Measurements from ENCODE around the gene TMEM117.
"Not testable (repeated sequence)": the region's sequence is repeated elsewhere in the genome, so short reads cannot be mapped to it uniquely, and the experiment has no call there.

The TMEM117 gene

GRCh38 chr12:44026926-44027325 lies 191.0 kb downstream of the TMEM117 start:
- H4K91ac ChIP-seq (ENCODE audit: low read depth, low read length); H3K27ac ChIP-seq (ENCODE audit: low read depth, low read length); H3K4me3 ChIP-seq (ENCODE audit: low read depth, low read length); H3K9ac ChIP-seq (ENCODE audit: low read length); H3K18ac ChIP-seq (ENCODE audit: low read length); H3K4me2 ChIP-seq (ENCODE audit: low read length); H4K8ac ChIP-seq (ENCODE audit: low read depth, low read length); H4K12ac ChIP-seq (ENCODE audit: low read depth, low read length); H3K36me3 ChIP-seq (ENCODE audit: control insufficient read depth in 1 of 2, insufficient read depth in 2 of 2, low read length in 2 of 2); H2BK12ac ChIP-seq (ENCODE audit: low read length); H3K23ac ChIP-seq (ENCODE audit: low read length); H3K9me3 ChIP-seq (ENCODE audit: insufficient read depth, low read depth, low read length); H3K79me2 ChIP-seq (ENCODE audit: control insufficient read depth, insufficient read depth, low read length, poor library complexity); H2AK5ac ChIP-seq (ENCODE audit: low read length); H2BK120ac ChIP-seq (ENCODE audit: insufficient read depth, low read length, poor library complexity); H2AFZ ChIP-seq (ENCODE audit: insufficient read depth, low read length, poor library complexity); H3K4ac ChIP-seq (ENCODE audit: low read depth, low read length); DNase-seq; H3K4me1 ChIP-seq (ENCODE audit: control insufficient read depth in 1 of 2, insufficient read depth in 2 of 2, low read length in 2 of 2); H2BK5ac ChIP-seq (ENCODE audit: low read depth, low read length, poor library complexity); H3K14ac ChIP-seq (ENCODE audit: low read length); H3K27me3 ChIP-seq (ENCODE audit: insufficient read depth, low read length); H3K79me1 ChIP-seq (ENCODE audit: low read length): not testable (repeated sequence)
- no CpG with 5 or more reads among the region's 2 CpGs for WGBS (ENCODE audit: extremely low coverage, insufficient coverage, insufficient read length)

DNA sequence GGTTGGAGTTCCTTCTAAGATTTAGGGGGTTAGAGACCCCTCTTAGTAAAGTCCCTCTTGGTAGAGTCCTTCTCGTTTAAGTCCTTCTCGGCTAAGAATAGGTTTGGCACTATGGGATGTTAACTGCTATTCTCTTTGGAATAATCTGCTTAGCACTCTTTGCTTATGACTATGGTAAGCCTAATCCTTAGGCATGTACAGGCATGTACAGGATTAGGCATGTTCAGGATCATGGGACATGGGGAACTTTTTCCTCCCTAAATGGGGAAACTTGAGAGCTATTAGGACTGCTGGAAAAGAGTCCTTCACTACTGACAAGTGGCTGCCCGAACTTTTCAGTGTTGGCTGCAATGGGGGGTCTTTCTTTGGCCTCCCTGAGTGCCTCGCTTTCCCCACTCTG lies 193.3 kb downstream of the TMEM117 start:
- Histone ChIP-seq H2BK5ac (ENCODE audit: low read depth, low read length, poor library complexity) (no peak overlapping the region), H4K8ac (ENCODE audit: low read depth, low read length) (no peak overlapping the region), H3K9ac (ENCODE audit: low read length) (no peak overlapping the region), H3K9me3 (ENCODE audit: insufficient read depth, low read depth, low read length) (no peaks in the 10 kb centered on the region), H3K4me3 (ENCODE audit: low read depth, low read length) (no peak overlapping the region), H3K23ac (ENCODE audit: low read length) (no peak overlapping the region), H3K27ac (ENCODE audit: low read depth, low read length) (no peak overlapping the region), H3K79me2 (ENCODE audit: control insufficient read depth, insufficient read depth, low read length, poor library complexity) (no peaks in the 10 kb centered on the region), H2AK5ac (ENCODE audit: low read length) (no peak overlapping the region), H2BK12ac (ENCODE audit: low read length) (no peak overlapping the region), H3K18ac (ENCODE audit: low read length) (no peak overlapping the region), H4K91ac (ENCODE audit: low read depth, low read length) (no peak overlapping the region), H3K36me3 (ENCODE audit: control insufficient read depth in 1 of 2, insufficient read depth in 2 of 2, low read length in 2 of 2) (no peaks in the 10 kb centered on the region), H2AFZ (ENCODE audit: insufficient read depth, low read length, poor library complexity) (no peak overlapping the region), H2BK120ac (ENCODE audit: insufficient read depth, low read length, poor library complexity) (no peak overlapping the region), H3K14ac (ENCODE audit: low read length) (no peak overlapping the region), H3K4me2 (ENCODE audit: low read length) (no peak overlapping the region), H3K27me3 (ENCODE audit: insufficient read depth, low read length) (no peaks in the 10 kb centered on the region), H3K79me1 (ENCODE audit: low read length) (no peaks in the 10 kb centered on the region), H3K4ac (ENCODE audit: low read depth, low read length) (no peak overlapping the region), H4K12ac (ENCODE audit: low read depth, low read length) (no peak overlapping the region), H3K4me1 (ENCODE audit: control insufficient read depth in 1 of 2, insufficient read depth in 2 of 2, low read length in 2 of 2) (no peaks in the 10 kb centered on the region)
- WGBS (ENCODE audit: extremely low coverage, insufficient coverage, insufficient read length): no CpG with 5 or more reads among the region's 4 CpGs
- no peak for DNase-seq

DNA sequence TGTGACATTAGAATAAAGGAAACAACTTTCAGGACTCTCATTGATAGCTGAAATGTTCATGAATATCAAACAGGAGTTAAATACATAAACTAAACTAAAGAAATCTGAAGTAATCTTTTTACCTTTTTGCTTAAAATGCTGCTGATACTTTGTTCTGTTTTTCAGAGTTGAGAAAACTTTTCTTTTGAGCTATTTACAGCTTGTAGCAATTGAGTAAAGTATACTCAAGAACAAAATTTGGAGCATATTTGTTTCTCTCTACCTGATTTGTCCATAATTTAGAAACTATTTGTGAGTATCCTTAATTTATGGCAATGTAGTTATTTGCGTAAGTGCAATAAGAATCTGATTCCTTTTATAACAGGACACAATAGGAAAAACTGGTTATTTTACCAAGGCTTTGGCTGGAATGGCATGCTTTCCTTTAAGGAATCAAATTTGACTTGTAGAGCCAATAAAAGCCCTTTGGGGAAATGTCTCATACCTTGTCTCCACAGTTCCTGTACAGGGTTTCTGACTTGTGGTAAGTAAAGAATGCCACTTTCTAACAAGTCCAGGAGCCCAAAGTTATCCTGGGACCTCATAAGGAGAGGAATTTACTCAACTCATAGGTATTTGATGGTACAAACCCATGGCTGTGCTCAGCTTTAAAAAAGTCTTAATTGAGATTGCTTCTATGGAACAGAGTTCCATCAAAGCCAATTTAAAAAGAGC lies 195.7 kb downstream of the TMEM117 start:
- no peak overlapping the region for H2BK5ac ChIP-seq (ENCODE audit: low read depth, low read length, poor library complexity)
- no peaks in the 10 kb centered on the region for H3K4me1 ChIP-seq (ENCODE audit: control insufficient read depth in 1 of 2, insufficient read depth in 2 of 2, low read length in 2 of 2)
- H4K12ac ChIP-seq (ENCODE audit: low read depth, low read length): no peak overlapping the region
- no CpG with 5 or more reads among the region's 1 CpG for WGBS (ENCODE audit: extremely low coverage, insufficient coverage, insufficient read length)
- no peak overlapping the region for H4K8ac ChIP-seq (ENCODE audit: low read depth, low read length)
- no peak overlapping the region for H3K23ac ChIP-seq (ENCODE audit: low read length)
- H3K4me2 ChIP-seq (ENCODE audit: low read length): no peak overlapping the region
- no peak overlapping the region for H2BK120ac ChIP-seq (ENCODE audit: insufficient read depth, low read length, poor library complexity)
- no peak overlapping the region for H4K91ac ChIP-seq (ENCODE audit: low read depth, low read length)
- no peak overlapping the region for H2AFZ ChIP-seq (ENCODE audit: insufficient read depth, low read length, poor library complexity)
- H3K9ac ChIP-seq (ENCODE audit: low read length): no peak overlapping the region
- H3K4ac ChIP-seq (ENCODE audit: low read depth, low read length): no peak overlapping the region
- no peaks in the 10 kb centered on the region for H3K27me3 ChIP-seq (ENCODE audit: insufficient read depth, low read length)
- H3K79me1 ChIP-seq (ENCODE audit: low read length): no peaks in the 10 kb centered on the region
- no peak overlapping the region for H3K18ac ChIP-seq (ENCODE audit: low read length)
- H3K79me2 ChIP-seq (ENCODE audit: control insufficient read depth, insufficient read depth, low read length, poor library complexity): no peaks in the 10 kb centered on the region
- no peaks in the 10 kb centered on the region for H3K36me3 ChIP-seq (ENCODE audit: control insufficient read depth in 1 of 2, insufficient read depth in 2 of 2, low read length in 2 of 2)
- H2AK5ac ChIP-seq (ENCODE audit: low read length): no peak overlapping the region
- H2BK12ac ChIP-seq (ENCODE audit: low read length): no peak overlapping the region
- H3K14ac ChIP-seq (ENCODE audit: low read length): no peak overlapping the region
- H3K27ac ChIP-seq (ENCODE audit: low read depth, low read length): no peak overlapping the region
- DNase-seq: no peak
- no peak overlapping the region for H3K4me3 ChIP-seq (ENCODE audit: low read depth, low read length)
- no peaks in the 10 kb centered on the region for H3K9me3 ChIP-seq (ENCODE audit: insufficient read depth, low read depth, low read length)

GRCh38 chr12:44034906-44035305 lies 199.0 kb downstream of the TMEM117 start:
- Histone ChIP-seq H4K12ac (ENCODE audit: low read depth, low read length) (no peak overlapping the region), H2BK120ac (ENCODE audit: insufficient read depth, low read length, poor library complexity) (no peak overlapping the region), H3K36me3 (ENCODE audit: control insufficient read depth in 1 of 2, insufficient read depth in 2 of 2, low read length in 2 of 2) (no peaks in the 10 kb centered on the region), H4K91ac (ENCODE audit: low read depth, low read length) (no peak overlapping the region), H4K8ac (ENCODE audit: low read depth, low read length) (no peak overlapping the region), H3K9me3 (ENCODE audit: insufficient read depth, low read depth, low read length) (peaks cover 5% of the 10 kb centered on the region), H3K14ac (ENCODE audit: low read length) (no peak overlapping the region), H2AFZ (ENCODE audit: insufficient read depth, low read length, poor library complexity) (no peak overlapping the region), H3K18ac (ENCODE audit: low read length) (no peak overlapping the region), H2AK5ac (ENCODE audit: low read length) (no peak overlapping the region), H3K27ac (ENCODE audit: low read depth, low read length) (no peak overlapping the region), H3K23ac (ENCODE audit: low read length) (no peak overlapping the region), H2BK5ac (ENCODE audit: low read depth, low read length, poor library complexity) (no peak overlapping the region), H3K79me2 (ENCODE audit: control insufficient read depth, insufficient read depth, low read length, poor library complexity) (no peaks in the 10 kb centered on the region), H3K27me3 (ENCODE audit: insufficient read depth, low read length) (no peaks in the 10 kb centered on the region), H3K4me3 (ENCODE audit: low read depth, low read length) (no peak overlapping the region), H3K4ac (ENCODE audit: low read depth, low read length) (no peak overlapping the region), H3K4me2 (ENCODE audit: low read length) (no peak overlapping the region), H3K9ac (ENCODE audit: low read length) (no peak overlapping the region), H2BK12ac (ENCODE audit: low read length) (no peak overlapping the region), H3K4me1 (ENCODE audit: control insufficient read depth in 1 of 2, insufficient read depth in 2 of 2, low read length in 2 of 2) (no peaks in the 10 kb centered on the region), H3K79me1 (ENCODE audit: low read length) (no peaks in the 10 kb centered on the region)
- no CpG with 5 or more reads among the region's 5 CpGs for WGBS (ENCODE audit: extremely low coverage, insufficient coverage, insufficient read length)
- DNase-seq: peak in 1 of 2 donors; percentile 7

All from trophoblast cell (in vitro differentiated cells and primary cell).